Natural killer cell (primary cell): ENCODE measurements around the gene PXDN. TPM values are rescaled to one million over a fixed set of nuclear protein-coding genes. Genes with fewer than 3 reads are reported as not detected.
"Not testable (repeated sequence)": the region's sequence is repeated elsewhere in the genome, so short reads cannot be mapped to it uniquely, and the experiment has no call there.

Experiments used
- ATAC-seq, 3 donors: fragments of 150-1000 bp in 2 of 3; fragments of 200-7000 bp in 1 of 3; cut with Tn5 transposase; 1 replicate in 1 of 3; 2 replicates in 2 of 3; pipeline ENCODE4 v1.10.0; 2021; ENCODE audit warnings: mild to moderate bottlenecking in 2 of 3, moderate library complexity in 2 of 3
- DNase-seq, 2 donors: peaks; one replicate each; pipeline versions ENCODE4 v3.0.0 to v3.0.0-alpha.2; 2013 to 2021; ENCODE audit warnings: mixed read lengths in 1 of 2
- H3K27ac ChIP-seq: one replicate; pipeline ENCODE4 v1.5.1; 2013; ENCODE audit warnings: mild to moderate bottlenecking, low read length
- H3K27me3 ChIP-seq: one replicate; pipeline ENCODE4 v1.6.1; 2013; ENCODE audit warnings: low read length; ENCODE audit not compliant: control insufficient read depth, insufficient read depth
- H3K36me3 ChIP-seq: one replicate; pipeline ENCODE4 v1.6.1; 2013; ENCODE audit warnings: low read length; ENCODE audit not compliant: control insufficient read depth, insufficient read depth
- H3K4me1 ChIP-seq: one replicate; pipeline ENCODE4 v1.6.1; 2013; ENCODE audit warnings: low read length; ENCODE audit not compliant: control insufficient read depth, insufficient read depth
- H3K4me3 ChIP-seq: one replicate; pipeline ENCODE4 v1.5.1; 2013; ENCODE audit warnings: low read length
- H3K9me3 ChIP-seq: one replicate; pipeline ENCODE4 v1.6.1; 2013; ENCODE audit warnings: low read length; ENCODE audit not compliant: control insufficient read depth, insufficient read depth
- H3K27ac Mint-ChIP-seq, 2 donors: one replicate each; pipeline ENCODE4 v1.8.0; 2022; ENCODE audit warnings: mild to moderate bottlenecking in 2 of 2, mixed read lengths in 2 of 2, moderate library complexity in 1 of 2
- H3K27me3 Mint-ChIP-seq, 2 donors: one replicate each; pipeline ENCODE4 v1.8.0; 2022; ENCODE audit warnings: low read depth in 2 of 2, mixed read lengths in 2 of 2
- H3K36me3 Mint-ChIP-seq: one replicate; pipeline ENCODE4 v1.8.0; 2022; ENCODE audit warnings: mixed read lengths
- H3K4me1 Mint-ChIP-seq, 2 donors: one replicate each; pipeline ENCODE4 v1.8.0; 2022; ENCODE audit warnings: mixed read lengths in 2 of 2
- H3K4me3 Mint-ChIP-seq: one replicate; pipeline ENCODE4 v1.8.0; 2022; ENCODE audit warnings: mild to moderate bottlenecking, moderate library complexity, mixed read lengths
- H3K9me3 Mint-ChIP-seq, 2 donors: one replicate each; pipeline ENCODE4 v1.8.0; 2022; ENCODE audit warnings: mixed read lengths in 2 of 2
- WGBS: methylation state at CpG from one replicate; pipeline ENCODE4 v1.1.7; 2013; ENCODE audit warnings: missing lambda C conversion rate; ENCODE audit not compliant: insufficient coverage; 5-methylcytosine and 5-hydroxymethylcytosine counted together
- intact Hi-C: fragments of 100-400 bp; cut with micrococcal nuclease; formaldehyde crosslinking; loops from one replicate; pipeline ENCODE4 v1.14.2; 2022
- total RNA-seq, 4 donors: library from RNA; stranded (reverse); fragments of 120-200 nt in 1 of 4; gene quantifications; one replicate each; pipeline versions ENCODE4 v1.2.3 to v1.2.4, GENCODE V29; 2013 to 2022
- TF ChIP-seq, protein P1 (sequence below): fragments of 200-600 bp; IDR thresholded peaks from one replicate; pipeline ENCODE4 v1.8.0; 2022; ENCODE audit warnings: antibody characterized with exemption

PXDN gene
- total RNA-seq, 3 donors from 2014 or later (not counting 1 experiment from before 2014, with no cell fraction given), result 2.1 to 3.7 (median 2.5) TPM

DNA sequence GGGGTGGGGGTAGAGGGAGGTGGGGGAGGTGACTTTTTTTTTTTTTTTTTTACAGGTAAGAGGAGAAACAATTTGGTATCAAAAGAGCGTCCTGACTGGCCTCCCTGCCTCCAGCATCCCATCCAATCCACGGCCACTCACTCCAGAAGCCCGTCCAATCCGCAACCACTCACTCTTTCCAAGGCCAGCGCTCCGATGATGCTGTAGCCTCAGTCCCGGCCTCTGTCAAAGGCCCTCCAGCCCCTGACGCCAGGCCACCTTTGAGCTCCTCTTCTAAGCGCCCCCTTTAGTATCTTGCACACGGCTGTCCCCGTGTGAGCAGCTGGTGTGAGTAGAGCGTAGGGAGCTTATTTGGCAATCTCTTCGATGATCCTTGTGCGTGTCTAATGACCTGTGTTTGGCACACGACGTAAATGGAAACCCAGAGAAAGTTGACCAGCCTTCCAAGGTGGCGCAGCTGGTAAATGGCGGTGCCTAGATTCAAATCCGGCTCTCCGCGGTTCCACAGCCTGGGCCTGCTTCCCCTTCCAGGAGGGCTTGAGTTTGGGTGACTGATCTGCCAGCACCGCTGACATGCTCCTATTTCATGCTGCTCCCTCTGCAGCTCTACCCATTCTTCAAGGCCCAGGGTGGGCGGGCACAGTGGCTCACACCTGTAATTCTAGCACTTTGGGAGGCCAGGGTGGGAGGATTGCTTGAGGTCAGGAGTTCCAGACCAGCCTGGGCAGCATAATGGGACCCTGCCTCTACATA, 23.8 kb upstream of the PXDN start:
- no peak overlapping the region for H3K4me3 ChIP-seq
- H3K36me3 ChIP-seq, result no peaks in the 10 kb centered on the region
- TF ChIP-seq, protein P1, sequence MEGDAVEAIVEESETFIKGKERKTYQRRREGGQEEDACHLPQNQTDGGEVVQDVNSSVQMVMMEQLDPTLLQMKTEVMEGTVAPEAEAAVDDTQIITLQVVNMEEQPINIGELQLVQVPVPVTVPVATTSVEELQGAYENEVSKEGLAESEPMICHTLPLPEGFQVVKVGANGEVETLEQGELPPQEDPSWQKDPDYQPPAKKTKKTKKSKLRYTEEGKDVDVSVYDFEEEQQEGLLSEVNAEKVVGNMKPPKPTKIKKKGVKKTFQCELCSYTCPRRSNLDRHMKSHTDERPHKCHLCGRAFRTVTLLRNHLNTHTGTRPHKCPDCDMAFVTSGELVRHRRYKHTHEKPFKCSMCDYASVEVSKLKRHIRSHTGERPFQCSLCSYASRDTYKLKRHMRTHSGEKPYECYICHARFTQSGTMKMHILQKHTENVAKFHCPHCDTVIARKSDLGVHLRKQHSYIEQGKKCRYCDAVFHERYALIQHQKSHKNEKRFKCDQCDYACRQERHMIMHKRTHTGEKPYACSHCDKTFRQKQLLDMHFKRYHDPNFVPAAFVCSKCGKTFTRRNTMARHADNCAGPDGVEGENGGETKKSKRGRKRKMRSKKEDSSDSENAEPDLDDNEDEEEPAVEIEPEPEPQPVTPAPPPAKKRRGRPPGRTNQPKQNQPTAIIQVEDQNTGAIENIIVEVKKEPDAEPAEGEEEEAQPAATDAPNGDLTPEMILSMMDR, result no peak
- Mint-ChIP-seq H3K4me3 (no peak overlapping the region), H3K9me3 (no peaks in the 10 kb centered on the region), H3K36me3 (no peaks in the 10 kb centered on the region), H3K27ac (no peak overlapping the region), H3K4me1 (no peaks in the 10 kb centered on the region), H3K27me3 (no peaks in the 10 kb centered on the region)
- DNase-seq, result no peak
- intact Hi-C loops, result no loop called here
- no peak overlapping the region for H3K27ac ChIP-seq
- H3K9me3 ChIP-seq, result no peaks in the 10 kb centered on the region
- no peaks in the 10 kb centered on the region for H3K27me3 ChIP-seq
- H3K4me1 ChIP-seq, result no peaks in the 10 kb centered on the region
- WGBS, result 93% methylated on average over 23 of the region's 23 CpGs
- no peak for ATAC-seq

DNA sequence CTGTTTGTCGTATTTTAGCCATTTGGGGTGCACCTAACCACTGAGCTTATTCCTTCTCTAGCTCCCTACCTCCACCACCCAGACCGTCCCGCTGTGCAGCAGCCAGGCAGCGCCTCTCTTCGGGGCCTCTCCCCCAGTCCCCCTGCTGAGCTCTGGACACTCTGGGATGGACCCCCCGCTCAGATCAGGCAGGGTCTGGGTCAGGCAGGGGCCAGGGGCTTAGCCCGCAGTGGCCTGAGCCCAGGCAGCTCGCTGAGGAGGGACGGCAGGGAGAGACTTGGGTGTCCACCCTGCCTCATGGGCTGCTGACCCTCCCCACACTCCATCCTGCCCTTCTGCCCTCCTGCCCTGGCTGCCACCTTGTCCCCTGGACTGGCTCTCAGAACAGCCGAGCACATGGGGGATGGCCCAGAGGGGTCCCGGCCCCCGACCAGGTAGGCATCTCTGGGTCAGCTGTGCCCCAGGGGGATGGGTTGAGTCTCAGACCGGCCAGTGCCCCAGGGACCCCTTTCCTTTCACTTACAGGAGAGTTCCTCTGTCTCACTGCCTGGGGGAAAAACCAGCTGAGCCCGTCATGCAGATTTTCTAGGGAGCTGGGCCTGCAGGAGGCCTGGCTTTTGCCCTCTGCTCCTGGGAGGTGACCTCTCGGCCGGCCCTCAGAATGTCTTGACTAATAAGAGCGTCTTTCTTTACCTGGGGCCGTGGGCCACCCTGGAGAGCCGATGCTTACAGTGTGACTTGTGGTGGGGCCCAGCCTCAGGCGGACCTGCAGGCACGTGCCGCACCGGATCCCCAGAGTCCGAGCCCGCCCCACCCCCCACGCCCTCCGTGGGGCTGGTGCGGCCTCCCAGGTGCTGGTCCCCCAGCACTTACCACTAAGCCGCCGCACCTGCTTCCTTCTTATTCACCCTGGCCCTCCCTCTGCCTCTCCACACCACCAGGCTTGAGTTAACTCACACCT, 22.8 kb upstream of the PXDN start:
- Mint-ChIP-seq H3K9me3 (no peaks in the 10 kb centered on the region), H3K4me1 (no peaks in the 10 kb centered on the region), H3K4me3 (no peak overlapping the region), H3K36me3 (no peaks in the 10 kb centered on the region), H3K27ac (no peak overlapping the region), H3K27me3 (peaks cover 0 to 4% of the 10 kb centered on the region in 2 donors)
- H3K36me3 ChIP-seq, result no peaks in the 10 kb centered on the region
- TF ChIP-seq, protein P1, result no peak
- ATAC-seq, result no peak
- no peak overlapping the region for H3K27ac ChIP-seq
- H3K27me3 ChIP-seq, result no peaks in the 10 kb centered on the region
- DNase-seq, result no peak
- no peak overlapping the region for H3K4me3 ChIP-seq
- no peaks in the 10 kb centered on the region for H3K4me1 ChIP-seq
- WGBS, result 56% methylated on average over 30 of the region's 30 CpGs
- H3K9me3 ChIP-seq, result no peaks in the 10 kb centered on the region
- intact Hi-C loops, result no loop called here

- Histone ChIP-seq H3K36me3 (no peaks in the 10 kb centered on the region), H3K9me3 (no peaks in the 10 kb centered on the region), H3K27me3 (no peaks in the 10 kb centered on the region), H3K4me3 (no peak overlapping the region), H3K27ac (no peak overlapping the region), H3K4me1 (no peaks in the 10 kb centered on the region)
- Mint-ChIP-seq H3K9me3 (no peaks in the 10 kb centered on the region), H3K4me3 (no peak overlapping the region), H3K27ac (no peak overlapping the region), H3K27me3 (peaks cover 0 to 4% of the 10 kb centered on the region in 2 donors), H3K4me1 (no peaks in the 10 kb centered on the region), H3K36me3 (no peaks in the 10 kb centered on the region)
- ATAC-seq, result no peak
- TF ChIP-seq, protein P1, result no peak
- no peak for DNase-seq
- intact Hi-C loops, result no loop called here
- WGBS, result 79% methylated on average over 6 of the region's 6 CpGs
These were observed 22.1 kb upstream of the PXDN start for GRCh38 chr2:1766425-1766824.

GRCh38 chr2:1765201-1765600, 20.9 kb upstream of the PXDN start:
- DNase-seq, H3K4me1 ChIP-seq, H3K9me3 Mint-ChIP-seq, H3K27ac ChIP-seq, H3K36me3 ChIP-seq, H3K4me3 Mint-ChIP-seq, H3K9me3 ChIP-seq, H3K36me3 Mint-ChIP-seq, ATAC-seq, H3K27me3 ChIP-seq, H3K27ac Mint-ChIP-seq, H3K4me3 ChIP-seq, intact Hi-C loops, H3K27me3 Mint-ChIP-seq, H3K4me1 Mint-ChIP-seq: not testable (repeated sequence)
- WGBS, result no CpG with 5 or more reads among the region's 2 CpGs
